Neural progenitor cell (in vitro differentiated cells): ENCODE data around the gene ARHGEF38. TPM values are rescaled to one million over a fixed set of nuclear protein-coding genes. Genes with fewer than 3 reads are reported as not detected.
"Not testable (repeated sequence)": the region's sequence is repeated elsewhere in the genome, so short reads cannot be mapped to it uniquely, and the experiment has no call there.

Source experiments
- DNase-seq: peaks from one replicate; pipeline ENCODE4 v3.0.0-alpha.2; 2016; ENCODE audit warnings: low spot score
- H2AFZ ChIP-seq: fragments of 200-600 bp; sonication (generic); replicated peaks from 2 replicates; pipeline ENCODE4 v1.6.1; 2016; ENCODE audit warnings: antibody characterized with exemption
- H3F3A ChIP-seq: fragments of 200-600 bp; sonication (generic); 2 replicates; pipeline ENCODE4 v1.6.1; 2016; ENCODE audit warnings: antibody characterized with exemption, low read depth
- H3K27ac ChIP-seq: fragments of 200-600 bp; sonication (generic); 2 replicates; pipeline ENCODE4 v1.5.1; 2016; ENCODE audit warnings: mild to moderate bottlenecking
- H3K27me3 ChIP-seq: fragments of 200-600 bp; sonication (generic); 2 replicates; pipeline ENCODE4 v1.6.1; 2016; ENCODE audit warnings: mild to moderate bottlenecking, moderate library complexity
- H3K36me3 ChIP-seq: fragments of 200-600 bp; sonication (generic); 2 replicates; pipeline ENCODE4 v1.5.1; 2016
- H3K4me1 ChIP-seq: fragments of 200-600 bp; sonication (generic); 2 replicates; pipeline ENCODE4 v1.6.1; 2016; ENCODE audit warnings: mixed run types
- H3K4me2 ChIP-seq: fragments of 200-600 bp; sonication (generic); 2 replicates; pipeline ENCODE4 v1.6.1; 2016
- H3K4me3 ChIP-seq: fragments of 200-600 bp; sonication (generic); 2 replicates; pipeline ENCODE4 v1.5.1; 2016
- H3K79me2 ChIP-seq: fragments of 200-600 bp; sonication (generic); 2 replicates; pipeline ENCODE4 v1.6.1; 2016; ENCODE audit warnings: low read depth
- H3K9ac ChIP-seq: fragments of 200-600 bp; sonication (generic); 2 replicates; pipeline ENCODE4 v1.6.1; 2016
- H3K9me3 ChIP-seq: fragments of 200-600 bp; sonication (generic); 2 replicates; pipeline ENCODE4 v1.5.1; 2016; ENCODE audit warnings: low read depth
- H4K20me1 ChIP-seq: fragments of 200-600 bp; sonication (generic); 2 replicates; pipeline ENCODE4 v1.6.1; 2016; ENCODE audit warnings: low read depth
- H3K27ac Mint-ChIP-seq: 3 replicates; pipeline ENCODE4 v1.8.0; 2021; ENCODE audit warnings: mixed read lengths
- H3K27me3 Mint-ChIP-seq: 2 replicates; pipeline ENCODE4 v1.8.0; 2022; ENCODE audit warnings: low read depth, mild to moderate bottlenecking, inconsistent platforms, moderate library complexity, mixed read lengths; ENCODE audit not compliant: insufficient read depth
- H3K36me3 Mint-ChIP-seq: 3 replicates; pipeline ENCODE4 v1.8.0; 2021; ENCODE audit warnings: mixed read lengths
- H3K4me1 Mint-ChIP-seq: 3 replicates; pipeline ENCODE4 v1.8.0; 2021; ENCODE audit warnings: mixed read lengths
- H3K4me3 Mint-ChIP-seq: 3 replicates; pipeline ENCODE4 v1.8.0; 2021; ENCODE audit warnings: mild to moderate bottlenecking, moderate library complexity, mixed read lengths
- H3K9me3 Mint-ChIP-seq: 3 replicates; pipeline ENCODE4 v1.8.0; 2020; ENCODE audit warnings: mixed read lengths
- CTCF ChIP-seq: fragments of 200-600 bp; sonication (generic); IDR thresholded peaks from 2 replicates; pipeline ENCODE4 v1.5.1; 2017; ENCODE audit warnings: antibody characterized with exemption, mild to moderate bottlenecking
- EZH2 ChIP-seq: fragments of 200-600 bp; sonication (generic); IDR thresholded peaks from 2 replicates; pipeline ENCODE4 v1.6.1; 2017; ENCODE audit warnings: antibody characterized with exemption, mild to moderate bottlenecking, moderate library complexity
- EZH2phosphoT487 ChIP-seq: fragments of 200-600 bp; sonication (generic); IDR thresholded peaks from 2 replicates; pipeline ENCODE4 v1.6.1; 2017; ENCODE audit warnings: antibody characterized with exemption
- small RNA-seq: library from RNA; depleted of rRNA; stranded (forward); fragments of <200 nt; gene quantifications from one replicate; pipeline ENCODE3, GENCODE V24; 2015
- total RNA-seq: library from RNA; depleted of rRNA; stranded (reverse); fragments of >200 nt; gene quantifications from 2 replicates; pipeline ENCODE4 v1.2.3, GENCODE V29; 2015; ENCODE audit warnings: low replicate concordance

The ARHGEF38 gene
- total RNA-seq, 1 donor from 2014 or later: 0.28 TPM

- Histone ChIP-seq H3K4me3 (no peak overlapping the region), H3F3A (no peaks in the 10 kb centered on the region), H3K36me3 (peaks cover 5% of the 10 kb centered on the region), H2AFZ (no peak overlapping the region), H4K20me1 (no peaks in the 10 kb centered on the region), H3K79me2 (peaks cover 31% of the 10 kb centered on the region), H3K27me3 (no peaks in the 10 kb centered on the region), H3K9ac (no peak overlapping the region), H3K4me2 (no peak overlapping the region), H3K27ac (no peak overlapping the region), H3K4me1 (no peaks in the 10 kb centered on the region), H3K9me3 (no peaks in the 10 kb centered on the region)
- H3K36me3 Mint-ChIP-seq: peaks cover 14% of the 10 kb centered on the region
- H3K4me1 Mint-ChIP-seq: no peaks in the 10 kb centered on the region
- DNase-seq: no peak
- H3K27ac Mint-ChIP-seq: no peak overlapping the region
- TF ChIP-seq EZH2 (no peak), CTCF (no peak), EZH2phosphoT487 (no peak)
- H3K9me3 Mint-ChIP-seq: no peaks in the 10 kb centered on the region
- no peaks in the 10 kb centered on the region for H3K27me3 Mint-ChIP-seq
- H3K4me3 Mint-ChIP-seq: no peak overlapping the region
These were observed 166.8 kb downstream of the ARHGEF38 start for GRCh38 chr4:105719204-105719603.

GRCh38 chr4:105725623-105726022 lies 173.2 kb downstream of the ARHGEF38 start:
- H4K20me1 ChIP-seq: no peaks in the 10 kb centered on the region
- peaks cover 36% of the 10 kb centered on the region for H3K36me3 Mint-ChIP-seq
- H3K4me2 ChIP-seq: no peak overlapping the region
- no peak overlapping the region for H3K27ac ChIP-seq
- H3K27me3 ChIP-seq: no peaks in the 10 kb centered on the region
- no peak overlapping the region for H2AFZ ChIP-seq
- H3K9ac ChIP-seq: no peak overlapping the region
- H3K9me3 Mint-ChIP-seq: peaks cover 10% of the 10 kb centered on the region
- peaks cover 2% of the 10 kb centered on the region for H3K79me2 ChIP-seq
- TF ChIP-seq CTCF (no peak), EZH2phosphoT487 (no peak), EZH2 (no peak)
- H3K4me1 ChIP-seq: no peaks in the 10 kb centered on the region
- no peak overlapping the region for H3K4me3 ChIP-seq
- no peaks in the 10 kb centered on the region for H3K9me3 ChIP-seq
- peaks cover 44% of the 10 kb centered on the region for H3K36me3 ChIP-seq
- H3K27ac Mint-ChIP-seq: no peak overlapping the region
- H3K4me1 Mint-ChIP-seq: no peaks in the 10 kb centered on the region
- no peak for DNase-seq
- H3F3A ChIP-seq: no peaks in the 10 kb centered on the region
- no peak overlapping the region for H3K4me3 Mint-ChIP-seq
- H3K27me3 Mint-ChIP-seq: no peaks in the 10 kb centered on the region

GRCh38 chr4:105729895-105730294 lies 177.5 kb downstream of the ARHGEF38 start:
- H4K20me1 ChIP-seq, H3K27ac ChIP-seq, H3K9ac ChIP-seq, DNase-seq, H3K27ac Mint-ChIP-seq, H3K4me3 Mint-ChIP-seq, H3K4me1 ChIP-seq, H3K4me1 Mint-ChIP-seq, H2AFZ ChIP-seq, H3K9me3 ChIP-seq, H3K4me3 ChIP-seq, H3F3A ChIP-seq, H3K27me3 Mint-ChIP-seq, H3K79me2 ChIP-seq, H3K4me2 ChIP-seq, H3K27me3 ChIP-seq: not testable (repeated sequence)
- peaks cover 34% of the 10 kb centered on the region for H3K36me3 ChIP-seq
- peaks cover 62% of the 10 kb centered on the region for H3K36me3 Mint-ChIP-seq
- H3K9me3 Mint-ChIP-seq: peaks cover 39% of the 10 kb centered on the region

Small RNAs within 50 kb of the gene (small RNA-seq; reads per million reads assigned to genes)
- not detected for gene ATP5F1EP1

Other genes with a start within 250 kb of the ARHGEF38 start
- gene PPA2, start 78.6 kb upstream of the ARHGEF38 start, total RNA-seq: 178 and 237 TPM in 2 replicates
- 17.2 and 18.8 TPM in 2 replicates for gene INTS12, start 156.1 kb downstream of the ARHGEF38 start, total RNA-seq
- gene GSTCD, start 156.2 kb downstream of the ARHGEF38 start, total RNA-seq: 63.1 and 65.3 TPM in 2 replicates